Mammary epithelial cell (primary cell): ENCODE results near the gene ATL2.

ENCODE experiments used
- CTCF ChIP-seq, 2 donors: IDR thresholded peaks in 1 of 2; conservative IDR thresholded peaks in 1 of 2; 2 replicates each; pipeline ENCODE4 v1.5.1; 2011 to 2012; ENCODE audit warnings: inconsistent platforms in 2 of 2, low read length in 2 of 2, mild to moderate bottlenecking in 2 of 2, control low read depth in 1 of 2, low read depth in 1 of 2; ENCODE audit not compliant: insufficient read depth in 1 of 2; ENCODE audit errors: extremely low read depth in 1 of 2
- EZH2 ChIP-seq: IDR thresholded peaks from 2 replicates; pipeline ENCODE4 v1.6.1; 2012; ENCODE audit warnings: low read length, inconsistent platforms, borderline replicate concordance

DNA sequence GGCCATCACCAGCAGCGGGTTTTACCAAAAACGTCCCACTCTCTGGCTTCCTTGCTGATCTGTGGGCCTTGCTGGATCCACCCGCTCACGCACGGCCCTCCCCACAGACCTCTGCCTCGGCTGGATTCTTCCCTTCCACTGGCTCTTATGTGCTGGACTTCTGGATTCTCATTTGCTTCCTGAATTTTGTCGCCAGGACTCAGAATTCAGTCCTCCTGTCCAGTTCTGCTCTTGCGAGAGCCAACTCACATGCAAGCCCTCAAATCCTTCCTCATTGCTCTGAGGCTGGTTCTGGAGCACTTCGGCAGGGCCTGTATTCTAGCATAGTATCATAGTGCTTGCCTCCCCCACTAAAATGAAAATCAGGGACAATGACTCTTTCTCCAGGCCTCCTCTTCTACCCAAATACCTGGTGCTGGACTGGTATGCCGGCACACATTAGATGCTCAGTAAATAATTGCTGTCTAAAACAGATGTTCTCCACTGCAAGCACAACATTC, 115.5 kb downstream of the ATL2 start:
- TF ChIP-seq CTCF (conservative IDR thresholded peaks at IDR 0.05 in 1 of 2, IDR thresholded peaks at IDR 0.05 in 1 of 2; ENCODE audit: extremely low read depth in 1 of 2, insufficient read depth in 1 of 2, low read depth in 1 of 2, low read length in 2 of 2) = no peak
- TF ChIP-seq EZH2 = no peak
